Stimulated activated CD8-positive, alpha-beta memory T cell treated with anti-CD3 and anti-CD28 coated beads, Interleukin-4, amount 100 ng/mL, for 24 hours (primary cell): ENCODE data around the gene OIT3.

Experiments used
- DNase-seq: peaks from one replicate; pipeline ENCODE4 v3.0.0-alpha.2; 2020; ENCODE audit warnings: low read depth

OIT3 gene

GRCh38 chr10:72893136-72893798 lies at the start of gene OIT3:
TSS of gene OIT3 (plus strand) at chr10:72893739. CDS start at chr10:72893799, 60 bp downstream.
- DNase-seq: no peak

GRCh38 chr10:72846238-72846637 lies 47.3 kb upstream of the OIT3 start:
- DNase-seq: no peak

DNA sequence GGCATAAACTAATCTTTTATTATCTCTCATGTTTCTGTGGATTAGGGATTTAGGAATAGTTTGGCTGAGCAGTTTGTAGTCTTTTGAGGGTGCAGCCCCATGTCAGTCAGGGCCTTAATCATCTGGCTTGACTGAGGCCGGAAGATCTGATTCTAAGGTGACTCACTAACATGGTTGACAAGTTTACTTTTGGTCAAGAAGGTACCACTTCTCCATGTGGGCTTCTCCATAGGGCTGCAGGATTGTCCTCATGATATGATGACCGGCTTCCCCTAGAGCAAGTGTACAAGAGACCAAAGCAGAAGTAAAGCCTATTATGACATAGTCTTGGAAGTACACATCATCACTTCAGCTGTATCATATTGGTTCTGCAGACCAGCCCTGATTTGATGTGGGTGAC lies 45.9 kb upstream of the OIT3 start:
- no peak for DNase-seq

- DNase-seq: no peak
These were observed 42.7 kb upstream of the OIT3 start for GRCh38 chr10:72850861-72851260.

DNA sequence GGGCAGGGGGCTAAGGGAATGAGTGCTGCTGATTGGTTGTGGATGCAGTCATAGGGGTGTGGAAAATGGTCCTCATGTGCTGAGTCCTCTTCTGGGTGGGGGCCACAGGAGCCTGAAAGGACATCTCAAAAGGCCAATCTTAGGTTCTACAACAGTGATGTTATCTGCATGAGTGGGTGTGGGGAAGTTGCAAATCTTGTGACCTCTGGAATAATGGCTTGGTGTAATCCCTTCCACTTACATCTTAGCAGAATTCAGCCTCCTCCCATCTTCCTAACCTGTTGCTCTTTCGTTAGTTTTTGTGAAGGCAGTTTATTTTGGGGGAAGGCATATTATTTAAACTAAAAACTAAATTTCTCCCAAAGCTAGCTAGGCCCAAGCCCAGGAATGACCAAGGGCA lies 42.0 kb upstream of the OIT3 start:
- DNase-seq: no peak

- DNase-seq: no peak
These were observed 41.0 kb upstream of the OIT3 start for GRCh38 chr10:72852508-72852907.

GRCh38 chr10:72855129-72855528 lies 38.4 kb upstream of the OIT3 start:
- no peak for DNase-seq

DNA sequence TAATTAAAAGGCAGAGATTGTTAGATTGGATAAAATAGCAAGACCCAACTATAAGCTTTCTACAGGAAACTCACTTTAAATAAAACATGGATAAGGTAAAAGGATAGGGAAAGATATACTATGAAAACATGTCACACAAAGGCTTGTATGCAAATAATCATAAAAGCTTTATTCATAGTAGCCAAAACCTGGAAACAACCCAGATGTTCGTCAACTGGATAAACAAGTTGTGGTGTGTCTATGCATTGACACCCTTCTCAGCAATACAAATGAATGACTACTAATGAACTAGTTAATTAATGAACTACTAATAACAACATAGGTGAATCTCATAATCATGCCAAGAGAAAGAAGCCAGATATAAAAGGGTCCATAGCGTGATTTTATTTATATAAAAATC lies 37.7 kb upstream of the OIT3 start:
- no peak for DNase-seq

DNA sequence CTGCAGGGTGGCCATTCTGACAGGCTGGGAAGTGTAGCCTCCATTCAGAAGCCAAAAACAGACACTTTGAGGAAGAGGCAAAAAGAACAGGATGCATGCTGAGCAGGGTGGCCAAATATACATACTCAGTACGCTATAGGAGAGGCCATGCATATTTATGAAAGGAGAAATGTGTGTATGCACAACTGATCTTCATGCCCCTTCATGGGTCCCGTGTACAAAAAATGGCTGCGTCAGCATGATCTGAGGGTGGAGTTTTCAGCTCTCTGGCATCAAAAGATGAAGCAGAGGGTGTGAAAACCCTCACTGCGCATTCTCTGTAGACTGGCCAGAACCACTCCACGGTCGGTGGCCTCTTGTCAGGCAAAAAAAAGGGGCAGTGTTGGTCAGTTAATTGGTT lies 35.5 kb upstream of the OIT3 start:
- DNase-seq: no peak

DNA sequence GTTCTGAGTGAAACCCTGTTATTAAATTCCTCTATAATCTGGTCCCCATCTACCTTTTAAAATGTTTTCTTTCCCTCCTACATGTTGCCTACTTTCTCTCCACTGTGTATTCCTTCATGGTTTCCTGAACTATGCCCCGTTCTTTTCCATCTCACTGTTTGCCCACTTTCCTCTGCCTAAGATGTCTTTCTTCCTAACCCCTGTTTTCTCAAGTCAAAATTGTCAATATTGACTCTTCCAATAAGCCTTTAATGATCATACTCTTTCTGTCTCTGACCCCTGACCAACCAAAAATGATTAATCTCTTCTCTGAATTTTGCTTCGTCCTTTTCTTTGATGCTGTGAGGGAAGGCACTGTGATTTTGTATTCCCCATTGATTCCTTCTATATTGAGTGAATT lies 30.6 kb upstream of the OIT3 start:
- DNase-seq: no peak

- no peak for DNase-seq
These were observed 18.1 kb upstream of the OIT3 start for GRCh38 chr10:72875250-72876055.

- no peak for DNase-seq
These were observed 14.3 kb upstream of the OIT3 start for GRCh38 chr10:72879245-72879644.

GRCh38 chr10:72881291-72881690 lies 12.2 kb upstream of the OIT3 start:
- no peak for DNase-seq

GRCh38 chr10:72883861-72884260 lies 9.7 kb upstream of the OIT3 start:
- no peak for DNase-seq

DNA sequence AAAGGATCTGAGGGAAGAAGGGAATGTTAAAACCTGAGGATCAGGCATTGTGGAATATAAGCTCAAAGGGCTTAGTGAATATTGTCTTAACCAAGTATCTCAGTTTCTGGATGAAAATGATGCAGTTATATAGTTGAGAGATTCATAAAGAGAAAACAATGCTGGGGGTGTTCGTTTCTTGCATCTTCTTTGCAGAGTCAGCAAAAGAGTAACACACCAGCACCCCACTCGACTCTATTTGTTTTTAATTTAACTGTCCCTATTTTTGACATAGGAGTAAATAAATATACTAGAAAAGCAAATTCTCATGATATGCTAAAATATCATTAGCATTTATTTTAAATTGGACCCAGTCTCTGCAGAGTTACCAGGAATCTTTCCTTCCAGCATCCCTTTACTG lies 7.6 kb upstream of the OIT3 start:
- DNase-seq: no peak

GRCh38 chr10:72886621-72887020 lies 6.9 kb upstream of the OIT3 start:
- DNase-seq: no peak

GRCh38 chr10:72887043-72887442 lies 6.5 kb upstream of the OIT3 start:
- no peak for DNase-seq

DNA sequence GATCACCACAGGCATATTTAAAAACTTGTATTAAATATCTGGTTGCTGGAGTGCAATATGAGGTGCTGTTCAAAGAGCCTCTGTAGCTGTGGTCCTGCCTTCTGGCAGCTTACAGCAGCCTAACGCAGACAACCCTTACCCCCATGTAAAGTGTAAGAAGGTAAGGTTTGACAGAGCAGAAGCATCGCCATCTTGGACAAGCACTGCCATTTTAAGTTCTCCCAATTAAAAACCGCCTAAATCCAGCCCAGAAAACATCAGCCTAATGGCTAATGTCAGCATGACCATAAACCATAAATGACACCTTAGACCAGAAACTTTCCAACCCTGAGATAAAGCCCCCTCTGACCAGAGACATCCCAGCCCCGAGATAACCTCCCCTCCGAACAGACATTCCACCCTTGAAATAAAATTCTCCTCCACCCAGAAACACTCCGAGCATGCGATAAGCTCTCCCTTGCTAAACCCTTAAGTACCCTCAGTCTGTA lies 5.3 kb upstream of the OIT3 start:
- no peak for DNase-seq

DNA sequence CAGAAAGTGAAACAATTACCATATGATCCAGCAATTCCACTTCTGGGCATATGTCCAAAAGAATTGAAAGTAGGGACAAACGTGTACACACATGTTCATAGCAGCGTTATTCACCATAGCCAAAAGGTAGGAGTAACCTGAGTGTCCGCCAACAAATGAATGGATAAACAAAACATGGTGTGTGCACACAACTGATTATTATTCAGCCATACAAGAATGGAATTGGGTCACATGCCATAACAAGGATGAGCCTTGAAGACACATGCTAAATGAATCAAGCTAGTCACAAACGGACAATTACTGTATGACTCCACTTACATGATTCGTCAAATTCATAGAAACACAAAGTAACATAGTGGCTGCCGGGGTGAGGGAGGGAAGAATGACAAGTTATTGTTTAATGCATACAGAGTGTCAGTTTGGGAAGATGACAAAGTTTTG lies 4.1 kb upstream of the OIT3 start:
- DNase-seq: no peak

GRCh38 chr10:72890086-72890485 lies 3.5 kb upstream of the OIT3 start:
- DNase-seq: no peak

GRCh38 chr10:72895236-72895850 lies 1.8 kb downstream of the OIT3 start:
- DNase-seq: no peak

- DNase-seq: no peak
These were observed 5.1 kb downstream of the OIT3 start for GRCh38 chr10:72898616-72899015.

DNA sequence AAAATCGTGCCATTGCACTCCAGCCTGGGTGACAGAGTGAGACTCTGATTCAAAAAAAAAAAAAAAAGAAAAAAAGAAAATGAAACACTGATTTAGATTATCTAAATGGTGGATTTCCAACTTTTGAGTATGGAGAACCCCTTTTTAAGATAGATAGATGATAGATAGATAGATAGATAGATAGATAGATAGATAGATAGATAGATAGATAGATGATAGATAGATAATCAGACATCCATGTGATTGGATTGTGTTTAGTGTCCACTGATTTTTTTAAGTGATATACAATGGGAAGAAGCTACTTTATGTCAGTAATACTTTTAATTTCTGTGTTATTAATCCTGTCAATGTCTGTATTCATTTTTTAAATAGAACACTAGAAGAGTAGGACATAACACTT lies 6.0 kb downstream of the OIT3 start:
- no peak for DNase-seq
